ENCODE measurements around the gene NFAT5.

GRCh38 chr16:69744363-69745231 is 178.8 kb downstream of the NFAT5 start:
- TF ChIP-seq, protein P1, sequence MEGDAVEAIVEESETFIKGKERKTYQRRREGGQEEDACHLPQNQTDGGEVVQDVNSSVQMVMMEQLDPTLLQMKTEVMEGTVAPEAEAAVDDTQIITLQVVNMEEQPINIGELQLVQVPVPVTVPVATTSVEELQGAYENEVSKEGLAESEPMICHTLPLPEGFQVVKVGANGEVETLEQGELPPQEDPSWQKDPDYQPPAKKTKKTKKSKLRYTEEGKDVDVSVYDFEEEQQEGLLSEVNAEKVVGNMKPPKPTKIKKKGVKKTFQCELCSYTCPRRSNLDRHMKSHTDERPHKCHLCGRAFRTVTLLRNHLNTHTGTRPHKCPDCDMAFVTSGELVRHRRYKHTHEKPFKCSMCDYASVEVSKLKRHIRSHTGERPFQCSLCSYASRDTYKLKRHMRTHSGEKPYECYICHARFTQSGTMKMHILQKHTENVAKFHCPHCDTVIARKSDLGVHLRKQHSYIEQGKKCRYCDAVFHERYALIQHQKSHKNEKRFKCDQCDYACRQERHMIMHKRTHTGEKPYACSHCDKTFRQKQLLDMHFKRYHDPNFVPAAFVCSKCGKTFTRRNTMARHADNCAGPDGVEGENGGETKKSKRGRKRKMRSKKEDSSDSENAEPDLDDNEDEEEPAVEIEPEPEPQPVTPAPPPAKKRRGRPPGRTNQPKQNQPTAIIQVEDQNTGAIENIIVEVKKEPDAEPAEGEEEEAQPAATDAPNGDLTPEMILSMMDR (conservative IDR thresholded peaks at IDR 0.05; ENCODE audit: low read depth, low read length) = no peak
- no peak for TF ChIP-seq EZH2 (IDR thresholded peaks at IDR 0.05; ENCODE audit: borderline replicate concordance, low read depth, low read length, poor library complexity, severe bottlenecking)

Data from A673 (cell line).